ENCODE data around the gene ISCA2.

- TF ChIP-seq CTCF (IDR thresholded peaks at IDR 0.05), result no peak
- no peak for TF ChIP-seq EP300 (IDR thresholded peaks at IDR 0.05; ENCODE audit: low read depth)
Observed at GRCh38 chr14:74504874-74505720, 11.5 kb downstream of the ISCA2 start.
